CD4-positive, alpha-beta T cell treated with Interleukin-6 for 4 hours (primary cell): Measurements from ENCODE around the gene MAPKBP1.

Experiments
- DNase-seq: peaks from one replicate; pipeline ENCODE4 v3.0.0-alpha.2; 2020; ENCODE audit warnings: mixed read lengths

The MAPKBP1 gene

GRCh38 chr15:41827290-41827879 lies 53.1 kb downstream of the MAPKBP1 start:
- DNase-seq, result peak; percentile 46

GRCh38 chr15:41827880-41828806 lies 53.9 kb downstream of the MAPKBP1 start, which contains the start of gene JMJD7:
JMJD7 (plus strand) TSS chr15:41828092; CDS start chr15:41828125, 33 bp downstream.
- peak; percentile 99 for DNase-seq

- no peak for DNase-seq
Observed at GRCh38 chr15:41828807-41829141, 54.5 kb downstream of the MAPKBP1 start.

GRCh38 chr15:41829959-41830646 lies 55.8 kb downstream of the MAPKBP1 start:
- no peak for DNase-seq

- peak; percentile 69 for DNase-seq
Observed at GRCh38 chr15:41831291-41831690, 57.0 kb downstream of the MAPKBP1 start.

GRCh38 chr15:41832208-41832607 lies 57.9 kb downstream of the MAPKBP1 start:
- DNase-seq, result no peak

GRCh38 chr15:41832875-41833274 lies 58.6 kb downstream of the MAPKBP1 start:
- DNase-seq, result peak; percentile 42

GRCh38 chr15:41834096-41834495 lies 59.8 kb downstream of the MAPKBP1 start:
- no peak for DNase-seq

- no peak for DNase-seq
Observed at GRCh38 chr15:41836073-41836472, 61.8 kb downstream of the MAPKBP1 start.

GRCh38 chr15:41836713-41837454 lies 62.6 kb downstream of the MAPKBP1 start:
- no peak for DNase-seq

GRCh38 chr15:41838400-41838897 lies 64.2 kb downstream of the MAPKBP1 start, which contains the start of gene PLA2G4B:
PLA2G4B (plus strand) TSS chr15:41838847; CDS start chr15:41838914, 67 bp downstream.
- no peak for DNase-seq

GRCh38 chr15:41839781-41840491 lies 65.7 kb downstream of the MAPKBP1 start:
- DNase-seq, result no peak

- DNase-seq, result no peak
Observed at GRCh38 chr15:41840673-41841072, 66.4 kb downstream of the MAPKBP1 start.

- no peak for DNase-seq
Observed at GRCh38 chr15:41841131-41841530, 66.8 kb downstream of the MAPKBP1 start.

- DNase-seq, result no peak
Observed at GRCh38 chr15:41842229-41842628, 67.9 kb downstream of the MAPKBP1 start.

GRCh38 chr15:41843571-41843970 lies 69.3 kb downstream of the MAPKBP1 start:
- DNase-seq, result no peak

- DNase-seq, result no peak
Observed at GRCh38 chr15:41844814-41845213, 70.5 kb downstream of the MAPKBP1 start.

- DNase-seq, result no peak
Observed at GRCh38 chr15:41847206-41847605, 72.9 kb downstream of the MAPKBP1 start.

GRCh38 chr15:41847981-41848380 lies 73.7 kb downstream of the MAPKBP1 start:
- DNase-seq, result no peak

- no peak for DNase-seq
Observed at GRCh38 chr15:41848631-41849030, 74.3 kb downstream of the MAPKBP1 start.

- DNase-seq, result no peak
Observed at GRCh38 chr15:41849204-41849603, 74.9 kb downstream of the MAPKBP1 start.

- no peak for DNase-seq
Observed at GRCh38 chr15:41849861-41850260, 75.6 kb downstream of the MAPKBP1 start.
